ENCODE data around the gene USF2. TPM values are rescaled to one million over a fixed set of nuclear protein-coding genes. Genes with fewer than 3 reads are reported as not detected.

The USF2 gene
- total and polyA plus RNA-seq, 2 of the 4 experiments (the other 2 are of a cell fraction) = 21.3 to 65.6 TPM

- no peaks in the 10 kb centered on the region for H3K79me1 ChIP-seq (ENCODE audit: low read depth in 1 of 2, low read length in 2 of 2)
- no peak overlapping the region for H3K23ac ChIP-seq (ENCODE audit: low read depth, low read length)
- no peak overlapping the region for H2AFZ ChIP-seq (replicated peaks; ENCODE audit: low read length, poor library complexity)
- peaks cover 3% of the 10 kb centered on the region; the same call in 1 of the 2 replicates for H3K9me3 ChIP-seq (ENCODE audit: control insufficient read depth, insufficient read depth, low read length)
- H3K18ac ChIP-seq (ENCODE audit: low read depth, low read length) = no peak overlapping the region
- H3K27me3 ChIP-seq (ENCODE audit: control insufficient read depth, insufficient read depth, low read length) = peaks cover 13% of the 10 kb centered on the region
- no peak overlapping the region for H2BK15ac ChIP-seq (ENCODE audit: low read depth, low read length)
- no peak overlapping the region for H4K91ac ChIP-seq (ENCODE audit: insufficient read depth, low read depth, low read length)
- no peak overlapping the region for H2AK5ac ChIP-seq (ENCODE audit: low read depth, low read length)
- H3K14ac ChIP-seq (replicated peaks; ENCODE audit: low read depth, low read length) = no peak overlapping the region
- intact Hi-C loops (cut with micrococcal nuclease) (no loop called here), in situ Hi-C loops (cut with MboI; ENCODE audit: low sequenced_read_pairs) (no loop called here), dilution Hi-C loops (cut with HindIII; ENCODE audit: low sequenced_read_pairs, unreplicated experiment) (no loop called here)
- TF ChIP-seq MAZ (IDR thresholded peaks at IDR 0.05; ENCODE audit: borderline replicate concordance, low read depth, low read length) = no peak
- no peak for TF ChIP-seq FOS (IDR thresholded peaks at IDR 0.05; ENCODE audit: low read depth, low read length)
- TF ChIP-seq NFE2L2 (IDR thresholded peaks at IDR 0.05; ENCODE audit: low read depth, low read length) = no peak
- no peak for TF ChIP-seq MAFK (IDR thresholded peaks at IDR 0.05; ENCODE audit: low read depth, low read length)
- TF ChIP-seq CEBPB (IDR thresholded peaks at IDR 0.05; ENCODE audit: low read depth, low read length) = no peak
- TF ChIP-seq, protein P1, sequence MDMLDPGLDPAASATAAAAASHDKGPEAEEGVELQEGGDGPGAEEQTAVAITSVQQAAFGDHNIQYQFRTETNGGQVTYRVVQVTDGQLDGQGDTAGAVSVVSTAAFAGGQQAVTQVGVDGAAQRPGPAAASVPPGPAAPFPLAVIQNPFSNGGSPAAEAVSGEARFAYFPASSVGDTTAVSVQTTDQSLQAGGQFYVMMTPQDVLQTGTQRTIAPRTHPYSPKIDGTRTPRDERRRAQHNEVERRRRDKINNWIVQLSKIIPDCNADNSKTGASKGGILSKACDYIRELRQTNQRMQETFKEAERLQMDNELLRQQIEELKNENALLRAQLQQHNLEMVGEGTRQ (IDR thresholded peaks at IDR 0.05; ENCODE audit: low read depth, low read length) = no peak
- no peak for TF ChIP-seq RFX5 (IDR thresholded peaks at IDR 0.05; ENCODE audit: low read depth, low read length)
- no peak for TF ChIP-seq RCOR1 (IDR thresholded peaks at IDR 0.05; ENCODE audit: insufficient replicate concordance, low read length)
- no peak for TF ChIP-seq MXI1 (IDR thresholded peaks at IDR 0.05; ENCODE audit: borderline replicate concordance, low read depth, low read length)
- no peak for TF ChIP-seq ELK1 (IDR thresholded peaks at IDR 0.05; ENCODE audit: borderline replicate concordance, low read depth, low read length)
- TF ChIP-seq POLR2A (IDR thresholded peaks at IDR 0.05; ENCODE audit: low read depth, low read length) = no peak
- no peak for TF ChIP-seq BHLHE40 (IDR thresholded peaks at IDR 0.05; ENCODE audit: low read depth, low read length)
- TF ChIP-seq CTCF (conservative IDR thresholded peaks at IDR 0.05; ENCODE audit: low read depth, low read length) = no peak
- no peak for TF ChIP-seq RAD21 (IDR thresholded peaks at IDR 0.05; ENCODE audit: low read length)
- no peak for TF ChIP-seq CHD1 (IDR thresholded peaks at IDR 0.05; ENCODE audit: low read depth, low read length)
- no peak for TF ChIP-seq SMC3 (IDR thresholded peaks at IDR 0.05; ENCODE audit: low read depth, low read length)
- H3K9ac ChIP-seq (ENCODE audit: low read depth, low read length) = no peak overlapping the region
- no peak overlapping the region for H3K4me3 ChIP-seq (ENCODE audit: insufficient read depth, low read depth, low read length)
- H2BK20ac ChIP-seq (ENCODE audit: low read depth, low read length) = no peak overlapping the region
- H4K5ac ChIP-seq (ENCODE audit: low read depth, low read length) = no peak overlapping the region
- 14% methylated on average over 1 of the region's 4 CpGs; no CpG with 5 or more reads in 1 of the 2 experiments for WGBS, 2 experiments (ENCODE audit: extremely low coverage in 2 of 2, insufficient read length in 1 of 2)
- H3K4me1 ChIP-seq (ENCODE audit: control insufficient read depth, insufficient read depth, low read length) = no peaks in the 10 kb centered on the region
- H4K8ac ChIP-seq (ENCODE audit: low read depth in 2 of 2, low read length in 2 of 2) = no peak overlapping the region
- H3K36me3 ChIP-seq (ENCODE audit: control insufficient read depth, insufficient read depth, low read length) = no peaks in the 10 kb centered on the region
- no peak for ATAC-seq (ENCODE audit: low read depth)
- H2AK9ac ChIP-seq (replicated peaks; ENCODE audit: low read depth, low read length, poor library complexity) = no peak overlapping the region
- H3K4ac ChIP-seq (ENCODE audit: low read depth, low read length) = no peak overlapping the region
- no peaks in the 10 kb centered on the region for H4K20me1 ChIP-seq (ENCODE audit: insufficient read depth, low read length)
- no TSS peak for BruUV-seq (replicated peaks)
- no peak for DNase-seq
- no peak overlapping the region for H3K4me2 ChIP-seq (ENCODE audit: low read depth, low read length)
- H2BK120ac ChIP-seq (ENCODE audit: low read depth, low read length) = no peak overlapping the region
- no peak overlapping the region for H3K27ac ChIP-seq (ENCODE audit: insufficient read depth, low read length)
- no peaks in the 10 kb centered on the region for H3K9me1 ChIP-seq (ENCODE audit: insufficient read depth, low read length)
- POLR2A ChIA-PET (ENCODE audit: unreplicated experiment) = no interaction called here
- no peak overlapping the region for H2BK5ac ChIP-seq (ENCODE audit: low read depth, low read length, poor library complexity, severe bottlenecking)
- no peak overlapping the region for H3K56ac ChIP-seq (ENCODE audit: extremely low read depth, insufficient read depth, low read length)
- CTCF ChIA-PET = no interaction called here
Observed at GRCh38 chr19:35223862-35224505, 44.8 kb upstream of the USF2 start.

Measured in IMR-90 (cell line).